ENCODE results near the gene EZH2.

The EZH2 gene

GRCh38 chr7:148898845-148899484 lies 14.9 kb upstream of the EZH2 start:
- DNase-seq = no peak

GRCh38 chr7:148894591-148894990 lies 10.5 kb upstream of the EZH2 start:
- DNase-seq = no peak

GRCh38 chr7:148893071-148893470 lies 9.0 kb upstream of the EZH2 start:
- no peak for DNase-seq

GRCh38 chr7:148888300-148888699 lies 4.2 kb upstream of the EZH2 start:
- no peak for DNase-seq

GRCh38 chr7:148886844-148887243 lies 2.8 kb upstream of the EZH2 start:
- DNase-seq = no peak

- DNase-seq = peak; percentile 98
These were observed 370 bp upstream of the EZH2 start for GRCh38 chr7:148884299-148885022.

- DNase-seq = peak; percentile 65
These were observed 634 bp downstream of the EZH2 start for GRCh38 chr7:148883266-148884048.

GRCh38 chr7:148882841-148883265 lies 1.2 kb downstream of the EZH2 start:
- DNase-seq = peak; percentile 54

- DNase-seq = no peak
These were observed 1.9 kb downstream of the EZH2 start for GRCh38 chr7:148882192-148882591.

GRCh38 chr7:148878317-148878716 lies 5.8 kb downstream of the EZH2 start:
- DNase-seq = no peak

- no peak for DNase-seq
These were observed 6.6 kb downstream of the EZH2 start for GRCh38 chr7:148877517-148877916.

GRCh38 chr7:148872188-148872587 lies 11.9 kb downstream of the EZH2 start:
- no peak for DNase-seq

GRCh38 chr7:148871551-148871950 lies 12.5 kb downstream of the EZH2 start:
- DNase-seq = no peak

GRCh38 chr7:148871030-148871429 lies 13.1 kb downstream of the EZH2 start:
- DNase-seq = no peak

GRCh38 chr7:148868378-148868674 lies 15.8 kb downstream of the EZH2 start:
- DNase-seq = no peak

GRCh38 chr7:148867596-148868377 lies 16.3 kb downstream of the EZH2 start:
- peak; percentile 15 for DNase-seq

GRCh38 chr7:148866362-148866761 lies 17.7 kb downstream of the EZH2 start:
- DNase-seq = peak; percentile 47

GRCh38 chr7:148865283-148865682 lies 18.8 kb downstream of the EZH2 start:
- peak; percentile 93 for DNase-seq

- no peak for DNase-seq
These were observed 20.8 kb downstream of the EZH2 start for GRCh38 chr7:148863324-148863723.

- no peak for DNase-seq
These were observed 21.6 kb downstream of the EZH2 start for GRCh38 chr7:148862481-148862880.

GRCh38 chr7:148858489-148858888 lies 25.6 kb downstream of the EZH2 start:
- DNase-seq = no peak

- DNase-seq = no peak
These were observed 27.2 kb downstream of the EZH2 start for GRCh38 chr7:148856891-148857290.

- DNase-seq = no peak
These were observed 27.6 kb downstream of the EZH2 start for GRCh38 chr7:148856578-148856881.

Data from DMS53 (cell line).